Measurements from ENCODE around the gene BAIAP2.

The BAIAP2 gene

GRCh38 chr17:81056312-81056711, 21.4 kb downstream of the BAIAP2 start:
- no peak for DNase-seq (ENCODE audit: low spot score)
- H3K4me3 ChIP-seq = no peak overlapping the region
- TF ChIP-seq, protein P1, sequence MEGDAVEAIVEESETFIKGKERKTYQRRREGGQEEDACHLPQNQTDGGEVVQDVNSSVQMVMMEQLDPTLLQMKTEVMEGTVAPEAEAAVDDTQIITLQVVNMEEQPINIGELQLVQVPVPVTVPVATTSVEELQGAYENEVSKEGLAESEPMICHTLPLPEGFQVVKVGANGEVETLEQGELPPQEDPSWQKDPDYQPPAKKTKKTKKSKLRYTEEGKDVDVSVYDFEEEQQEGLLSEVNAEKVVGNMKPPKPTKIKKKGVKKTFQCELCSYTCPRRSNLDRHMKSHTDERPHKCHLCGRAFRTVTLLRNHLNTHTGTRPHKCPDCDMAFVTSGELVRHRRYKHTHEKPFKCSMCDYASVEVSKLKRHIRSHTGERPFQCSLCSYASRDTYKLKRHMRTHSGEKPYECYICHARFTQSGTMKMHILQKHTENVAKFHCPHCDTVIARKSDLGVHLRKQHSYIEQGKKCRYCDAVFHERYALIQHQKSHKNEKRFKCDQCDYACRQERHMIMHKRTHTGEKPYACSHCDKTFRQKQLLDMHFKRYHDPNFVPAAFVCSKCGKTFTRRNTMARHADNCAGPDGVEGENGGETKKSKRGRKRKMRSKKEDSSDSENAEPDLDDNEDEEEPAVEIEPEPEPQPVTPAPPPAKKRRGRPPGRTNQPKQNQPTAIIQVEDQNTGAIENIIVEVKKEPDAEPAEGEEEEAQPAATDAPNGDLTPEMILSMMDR (IDR thresholded peaks at IDR 0.05) = no peak
- H3K27ac ChIP-seq = no peak overlapping the region

GRCh38 chr17:81057079-81057730, 22.3 kb downstream of the BAIAP2 start:
- peak overlapping the region in 1 of 2 donors; percentile 64 for H3K27ac ChIP-seq
- TF ChIP-seq, protein P1 (IDR thresholded peaks at IDR 0.05) = no peak
- H3K4me3 ChIP-seq = no peak overlapping the region
- DNase-seq (ENCODE audit: low spot score) = no peak

DNA sequence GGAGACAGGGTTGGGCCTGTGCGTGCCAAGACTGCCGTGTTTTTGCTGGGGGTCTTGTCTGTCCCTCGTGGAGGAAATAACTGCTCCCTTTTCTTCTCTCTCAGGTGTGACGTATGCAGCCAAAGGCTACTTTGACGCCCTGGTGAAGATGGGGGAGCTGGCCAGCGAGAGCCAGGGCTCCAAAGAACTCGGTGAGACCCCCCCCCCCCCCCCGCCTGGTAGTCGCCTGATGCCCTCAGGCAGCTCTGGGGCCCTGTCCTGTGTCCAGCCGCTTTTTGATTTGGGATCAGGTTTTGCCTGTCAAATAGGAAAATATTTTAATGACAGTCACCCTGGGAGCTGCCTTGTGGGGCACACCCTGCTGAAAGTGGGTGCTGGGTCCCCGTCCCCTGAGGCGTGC, 22.8 kb downstream of the BAIAP2 start:
- H3K27ac ChIP-seq = peak overlapping the region in 1 of 2 donors; percentile 64
- H3K4me3 ChIP-seq = no peak overlapping the region
- TF ChIP-seq, protein P1 (IDR thresholded peaks at IDR 0.05) = no peak
- no peak for DNase-seq (ENCODE audit: low spot score)

DNA sequence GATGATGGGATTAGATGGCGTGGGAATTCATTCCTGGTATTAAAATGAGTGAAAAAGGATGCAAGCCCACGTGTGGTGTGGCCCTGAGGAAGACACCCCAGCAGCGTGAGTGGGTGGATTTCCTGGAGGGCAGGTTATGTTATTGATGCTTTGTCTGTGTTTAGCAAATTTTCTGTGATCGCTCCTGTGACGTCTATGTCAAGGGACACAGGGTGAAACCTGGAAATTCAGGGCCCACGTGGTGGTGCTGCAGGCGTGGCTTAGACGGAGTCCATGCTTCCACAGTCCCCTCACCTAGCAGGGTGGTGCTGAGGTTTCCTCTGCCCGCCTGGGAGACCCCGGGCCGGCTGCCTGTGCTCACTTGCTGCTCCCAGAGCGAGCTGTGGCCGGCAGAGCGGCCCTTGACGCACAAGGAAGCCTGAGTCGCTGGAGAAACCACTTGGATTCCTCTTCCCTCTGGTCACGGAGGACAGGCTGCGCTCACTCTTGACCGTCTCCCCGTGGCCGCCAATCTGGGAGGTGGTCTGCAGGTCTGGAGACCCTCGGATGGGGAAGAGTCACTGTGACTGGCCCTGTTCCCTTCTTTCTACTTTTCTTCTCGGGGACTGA, 23.4 kb downstream of the BAIAP2 start:
- DNase-seq (ENCODE audit: low spot score) = no peak
- TF ChIP-seq, protein P1 (IDR thresholded peaks at IDR 0.05) = no peak
- Histone ChIP-seq H3K4me3 (no peak overlapping the region), H3K27ac (peak overlapping the region in 1 of 2 donors; percentile 64)

DNA sequence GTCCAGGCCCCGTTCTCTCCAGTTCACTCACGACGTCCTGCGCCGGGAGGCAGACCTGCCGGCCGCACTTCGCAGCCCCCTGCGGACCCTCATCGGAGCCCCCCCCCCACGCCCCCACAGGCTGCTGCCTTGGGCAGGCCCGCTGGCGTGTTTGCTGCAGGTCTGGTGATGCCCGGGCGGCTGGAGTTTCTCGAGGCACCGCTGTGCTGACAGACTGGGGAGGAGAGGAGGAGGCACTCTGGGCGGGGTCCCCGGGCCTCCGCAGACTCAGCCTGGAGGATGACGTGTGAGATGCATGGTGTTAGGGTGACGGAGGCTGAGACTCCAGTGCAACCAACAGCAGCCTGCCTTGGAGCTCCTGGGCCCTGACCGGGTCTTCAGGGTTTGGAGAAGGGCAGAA, 24.1 kb downstream of the BAIAP2 start:
- DNase-seq (ENCODE audit: low spot score) = no peak
- no peak overlapping the region for H3K4me3 ChIP-seq
- TF ChIP-seq, protein P1 (IDR thresholded peaks at IDR 0.05) = no peak
- H3K27ac ChIP-seq = no peak overlapping the region

- Histone ChIP-seq H3K4me3 (no peak overlapping the region), H3K27ac (no peak overlapping the region)
- TF ChIP-seq, protein P1 (IDR thresholded peaks at IDR 0.05) = no peak
- no peak for DNase-seq (ENCODE audit: low spot score)
Observed at GRCh38 chr17:81060416-81060815, 25.5 kb downstream of the BAIAP2 start.

All from coronary artery (tissue), 2 donors.